H1 (cell line): ENCODE results near the gene GFI1B. TPM values are rescaled to one million over a fixed set of nuclear protein-coding genes. Genes with fewer than 3 reads are reported as not detected.

ENCODE experiments used
- CTCF ChIA-PET: fragments of 300-600 bp; sonication (Branson Sonifier 250); formaldehyde crosslinking; loops from one replicate; lab custom pipeline; 2021; ENCODE audit not compliant: partially characterized antibody; lab: Charles Lee
- POLR2A ChIA-PET: fragments of 300-600 bp; sonication (Branson Sonifier 250); formaldehyde crosslinking; loops from one replicate; lab custom pipeline; 2021; ENCODE audit warnings: inconsistent platforms; ENCODE audit not compliant: partially characterized antibody; lab: Charles Lee
- DNase-seq, 2 experiments: peaks; one replicate each; pipeline versions ENCODE4 v3.0.0 to v3.0.0-alpha.2; 2010 to 2022; ENCODE audit warnings: low spot score in 2 of 2, low read depth in 1 of 2, mixed read lengths in 1 of 2
- FAIRE-seq: peaks from 2 replicates; lab custom pipeline; 2011; peaks lifted over from hg19 to GRCh38; lab: Jason Lieb, UNC
- H2AFZ ChIP-seq: 2 replicates; pipeline ENCODE4 v1.8.1; 2012; ENCODE audit warnings: low read length, inconsistent platforms
- H2AK5ac ChIP-seq: 2 replicates; pipeline ENCODE4 v1.6.1; 2013; ENCODE audit warnings: low read depth, low read length
- H2BK120ac ChIP-seq: replicated peaks from 2 replicates; pipeline ENCODE3; 2013; ENCODE audit warnings: low read depth, low read length, inconsistent platforms
- H2BK12ac ChIP-seq: 2 replicates; pipeline ENCODE4 v1.6.1; 2013; ENCODE audit warnings: low read depth, low read length
- H2BK15ac ChIP-seq: 2 replicates; pipeline ENCODE4 v1.6.1; 2013; ENCODE audit warnings: low read length
- H2BK20ac ChIP-seq: 2 replicates; pipeline ENCODE4 v1.6.1; 2013; ENCODE audit warnings: low read length
- H2BK5ac ChIP-seq: 2 replicates; pipeline ENCODE4 v1.6.1; 2013; ENCODE audit warnings: low read depth, low read length
- H3K14ac ChIP-seq: 2 replicates; pipeline ENCODE4 v1.6.1; 2013; ENCODE audit warnings: inconsistent platforms; ENCODE audit not compliant: insufficient read length
- H3K18ac ChIP-seq: 2 replicates; pipeline ENCODE4 v1.6.1; 2013; ENCODE audit warnings: low read length; ENCODE audit errors: extremely low read depth
- H3K23ac ChIP-seq: 2 replicates; pipeline ENCODE4 v1.6.1; 2013; ENCODE audit warnings: inconsistent platforms; ENCODE audit not compliant: insufficient read length
- H3K23me2 ChIP-seq: 2 replicates; pipeline ENCODE4 v1.6.1; 2013; ENCODE audit warnings: low read depth, low read length
- H3K27ac ChIP-seq: 2 replicates; pipeline ENCODE4 v1.6.1; 2011; ENCODE audit warnings: low read depth, low read length, inconsistent platforms
- H3K27me3 ChIP-seq, 4 experiments: replicated peaks in 1 of 4; 1 replicate in 1 of 4; 2 replicates in 3 of 4; pipeline versions ENCODE4 v1.6.1 to v1.8.1; 2011 to 2013; ENCODE audit warnings: low read length in 3 of 4, mild to moderate bottlenecking in 3 of 4, inconsistent platforms in 2 of 4, mixed read lengths in 2 of 4, moderate library complexity in 1 of 4; ENCODE audit not compliant: control insufficient read depth in 3 of 4, insufficient read depth in 3 of 4; ENCODE audit errors: extremely low read depth in 1 of 4
- H3K36me3 ChIP-seq, 4 experiments: 2 replicates each; pipeline versions ENCODE4 v1.6.1 to v1.8.1; 2011 to 2013; ENCODE audit warnings: mild to moderate bottlenecking in 4 of 4, low read length in 3 of 4, moderate library complexity in 2 of 4, control low read depth in 1 of 4, inconsistent platforms in 1 of 4; ENCODE audit not compliant: insufficient read depth in 4 of 4, control insufficient read depth in 2 of 4
- H3K4ac ChIP-seq: replicated peaks from 2 replicates; pipeline ENCODE3; 2013; ENCODE audit warnings: low read length, low read depth, mixed read lengths, inconsistent platforms; ENCODE audit not compliant: insufficient read length
- H3K4me1 ChIP-seq, 4 experiments: replicated peaks in 1 of 4; 1 replicate in 1 of 4; 2 replicates in 3 of 4; pipeline versions ENCODE4 v1.6.1 to v1.8.1; 2011 to 2013; ENCODE audit warnings: low read length in 3 of 4, inconsistent platforms in 2 of 4, mixed read lengths in 1 of 4; ENCODE audit not compliant: insufficient read depth in 4 of 4, control insufficient read depth in 3 of 4
- H3K4me2 ChIP-seq, 2 experiments: 2 replicates each; pipeline versions ENCODE4 v1.6.1 to v1.8.1; 2011 to 2013; ENCODE audit warnings: low read depth in 2 of 2, low read length in 2 of 2, control low read depth in 1 of 2, inconsistent platforms in 1 of 2, mild to moderate bottlenecking in 1 of 2; ENCODE audit not compliant: insufficient read depth in 1 of 2
- H3K4me3 ChIP-seq, 4 experiments: fragments of 200-600, 300-600 bp in 1 of 4; sonication (generic), shearing (Covaris generic), sonication (Bioruptor Twin) in 1 of 4; 2 replicates each; pipeline versions ENCODE4 v1.5.1 to v1.8.1; 2011 to 2016; ENCODE audit warnings: low read length in 4 of 4, low read depth in 3 of 4, control low read depth in 2 of 4, inconsistent platforms in 2 of 4, mild to moderate bottlenecking in 2 of 4, mixed read lengths in 1 of 4, moderate library complexity in 1 of 4; ENCODE audit not compliant: insufficient read depth in 2 of 4; ENCODE audit errors: extremely low read depth in 1 of 4
- H3K56ac ChIP-seq: replicated peaks from 2 replicates; pipeline ENCODE3; 2013; ENCODE audit warnings: low read depth, mild to moderate bottlenecking, mixed read lengths, low read length, inconsistent platforms; ENCODE audit not compliant: insufficient read length
- H3K79me1 ChIP-seq: 2 replicates; pipeline ENCODE4 v1.6.1; 2013; ENCODE audit warnings: low read depth, low read length, control low read depth
- H3K79me2 ChIP-seq, 2 experiments: 2 replicates each; pipeline versions ENCODE4 v1.6.1 to v1.8.1; 2012 to 2013; ENCODE audit warnings: low read length in 2 of 2, mild to moderate bottlenecking in 2 of 2, inconsistent platforms in 1 of 2; ENCODE audit not compliant: insufficient read depth in 2 of 2, control insufficient read depth in 1 of 2
- H3K9ac ChIP-seq, 4 experiments: replicated peaks in 1 of 4; 1 replicate in 1 of 4; 2 replicates in 3 of 4; pipeline versions ENCODE4 v1.6.1 to v1.8.1; 2011 to 2013; ENCODE audit warnings: low read depth in 3 of 4, low read length in 3 of 4, control low read depth in 2 of 4, mild to moderate bottlenecking in 2 of 4, moderate library complexity in 2 of 4, inconsistent platforms in 1 of 4; ENCODE audit errors: extremely low read depth in 1 of 4
- H3K9me3 ChIP-seq, 2 experiments: 2 replicates each; pipeline versions ENCODE4 v1.6.1 to v1.8.1; 2012 to 2013; ENCODE audit warnings: mild to moderate bottlenecking in 2 of 2, moderate library complexity in 2 of 2, control low read depth in 1 of 2, inconsistent platforms in 1 of 2, low read depth in 1 of 2, low read length in 1 of 2, mixed read lengths in 1 of 2; ENCODE audit not compliant: insufficient read depth in 2 of 2
- H4K20me1 ChIP-seq, 2 experiments: replicated peaks in 1 of 2; 2 replicates each; pipeline versions ENCODE3 to v1.8.1; 2011 to 2013; ENCODE audit warnings: inconsistent platforms in 2 of 2, low read length in 2 of 2, mild to moderate bottlenecking in 1 of 2; ENCODE audit not compliant: insufficient read depth in 2 of 2, control insufficient read depth in 1 of 2
- H4K5ac ChIP-seq: 2 replicates; pipeline ENCODE4 v1.6.1; 2013; ENCODE audit warnings: low read length, low read depth, mixed read lengths, inconsistent platforms; ENCODE audit not compliant: insufficient read length
- H4K8ac ChIP-seq: 2 replicates; pipeline ENCODE4 v1.8.0; 2013; ENCODE audit warnings: mild to moderate bottlenecking, moderate library complexity, low read length, inconsistent platforms; ENCODE audit not compliant: insufficient read depth; ENCODE audit errors: extremely low read depth
- H4K91ac ChIP-seq: replicated peaks from 2 replicates; pipeline ENCODE3; 2013; ENCODE audit warnings: low read length, mixed read lengths, inconsistent platforms; ENCODE audit not compliant: insufficient read length
- CBX8 ChIP-seq: fragments of 300-800, 300-1000 bp; sonication (generic); IDR thresholded peaks from 2 replicates; pipeline ENCODE4 v1.7.1; 2016; ENCODE audit warnings: low read depth, low read length, borderline replicate concordance
- FOSL1 ChIP-seq: IDR thresholded peaks from 2 replicates; pipeline ENCODE4 v1.6.1; 2011; ENCODE audit warnings: mild to moderate bottlenecking, low read depth, low read length, moderate library complexity; ENCODE audit not compliant: insufficient read depth
- NANOG ChIP-seq: IDR thresholded peaks from 2 replicates; pipeline ENCODE4 v1.6.1; 2011; ENCODE audit warnings: low read length, low read depth, mild to moderate bottlenecking, inconsistent platforms; ENCODE audit not compliant: insufficient read depth, poor library complexity, severe bottlenecking
- RAD21 ChIP-seq, 2 experiments: IDR thresholded peaks in 1 of 2; conservative IDR thresholded peaks in 1 of 2; 2 replicates each; pipeline ENCODE4 v1.6.1; 2011; ENCODE audit warnings: low read depth in 2 of 2, low read length in 2 of 2, improper control_type of control experiment in 1 of 2, inconsistent platforms in 1 of 2, mild to moderate bottlenecking in 1 of 2, moderate library complexity in 1 of 2
- SP4 ChIP-seq: IDR thresholded peaks from 2 replicates; pipeline ENCODE4 v1.6.1; 2012; ENCODE audit warnings: low read length, inconsistent platforms
- TBP ChIP-seq: IDR thresholded peaks from 2 replicates; pipeline ENCODE4 v1.6.1; 2011; ENCODE audit warnings: low read depth, low read length, improper control_type of control experiment
- WGBS, 2 experiments: shearing (Covaris generic) in 1 of 2; methylation state at CpG; one replicate each; pipeline versions ENCODE4 v1.1.6 to v1.1.7; 2013 to 2015; ENCODE audit warnings: low lambda C conversion rate in 2 of 2, mixed read lengths in 2 of 2, inconsistent platforms in 1 of 2, low coverage in 1 of 2, missing lambda C conversion rate in 1 of 2; ENCODE audit not compliant: insufficient replicate concordance in 2 of 2, insufficient coverage in 1 of 2, insufficient read length in 1 of 2; ENCODE audit errors: extremely low coverage in 1 of 2, missing lambda C conversion rate in 1 of 2; 5-methylcytosine and 5-hydroxymethylcytosine counted together
- polyA plus RNA-seq, 7 experiments: library from polyadenylated mRNA; depleted of rRNA in 3 of 7; stranded (reverse) in 5 of 7; unstranded in 2 of 7; fragments of >200 nt in 5 of 7; fragments of 200-250 nt in 2 of 7; gene quantifications; 1 replicate in 5 of 7; 2 replicates in 1 of 7; 4 replicates in 1 of 7; pipeline versions ENCODE4 v1.2.1 to v1.2.3, GENCODE V29; 2011 to 2013; ENCODE audit warnings: missing spikeins in 2 of 7, mixed read lengths in 2 of 7
- total RNA-seq: library from RNA; stranded (reverse); fragmentation: NEBNext Ultra II Directional; extraction: Animal tissue kit (Norgen Biotek cat#: 25700); gene quantifications from 2 replicates; pipeline ENCODE4 v1.2.1, GENCODE V29; 2021

GFI1B gene
- total and polyA plus RNA-seq, 2 of the 8 experiments (the other 6 are each of a cell fraction or from before 2014, with no cell fraction given), result 0.09 to 0.11 TPM

GRCh38 chr9:132983491-132984201 is 5.2 kb downstream of the GFI1B start:
- Histone ChIP-seq H3K9ac (no peak overlapping the region), H4K5ac (no peak overlapping the region), H3K4ac (no peak overlapping the region)

More at GRCh38 chr9:132983491-132984201, 5.2 kb downstream of the GFI1B start:
- Histone ChIP-seq H4K91ac (no peak overlapping the region), H2BK120ac (no peak overlapping the region), H3K9me3 (no peaks in the 10 kb centered on the region), H3K18ac (no peak overlapping the region), H3K79me1 (no peaks in the 10 kb centered on the region), H4K20me1 (peaks cover 0 to 3% of the 10 kb centered on the region in 2 experiments), H3K23me2 (0 out of 2 replicates have a peak, but pooled peaks cover 3% of the 10 kb centered on the region), H3K4me1 (peaks cover 0 to 4% (median 2%) of the 10 kb centered on the region in 4 experiments; a peak in 4 of 7 replicates), H3K4me2 (no peak overlapping the region), H3K27ac (no peak overlapping the region), H2BK15ac (no peak overlapping the region), H2BK12ac (no peak overlapping the region), H3K79me2 (no peaks in the 10 kb centered on the region), H4K8ac (no peak overlapping the region; the same call in 1 of the 2 replicates), H2AFZ (no peak overlapping the region), H2AK5ac (no peak overlapping the region; the same call in 1 of the 2 replicates), H3K23ac (no peak overlapping the region), H3K4me3 (no peak overlapping the region), H3K36me3 (no peaks in the 10 kb centered on the region), H3K14ac (no peak overlapping the region), H3K56ac (no peak overlapping the region), H2BK20ac (no peak overlapping the region), H3K27me3 (peaks cover 0 to 9% (median 6%) of the 10 kb centered on the region in 4 experiments; a peak in 6 of 7 replicates), H2BK5ac (no peak overlapping the region)
- TF ChIP-seq TBP, result no peak
- TF ChIP-seq FOSL1, result no peak
- TF ChIP-seq NANOG, result no peak
- TF ChIP-seq CBX8, result no peak
- no peak for TF ChIP-seq SP4
- TF ChIP-seq RAD21 (IDR thresholded peaks at IDR 0.05 in 1 of 2, conservative IDR thresholded peaks at IDR 0.05 in 1 of 2; ENCODE audit: low read depth in 2 of 2, low read length in 2 of 2), result no peak
- 89% methylated on average over 11 of the region's 11 CpGs; no CpG with 5 or more reads in 1 of the 2 experiments for WGBS, 2 experiments
- DNase-seq (no peak), FAIRE-seq (no peak)
- ChIA-PET CTCF (interaction anchor here (1.0 to 3.0 kb wide), 2 partner anchors 10 to 41 kb away, joined by 3 to 10 read pairs; no protein-coding TSS in a partner anchor), POLR2A (interaction anchor here (1.6 kb wide), 1 partner anchor 9 kb away, joined by 3 read pairs; no protein-coding TSS in a partner anchor)
